DOHH2 (cell line): ENCODE measurements around the gene C1QTNF2.

Experiments
- CTCF ChIP-seq: fragments of 200-600 bp; sonication (generic); IDR thresholded peaks from one replicate; pipeline ENCODE4 v1.5.1; 2014; ENCODE audit warnings: antibody characterized with exemption, mild to moderate bottlenecking, low read depth, low read length; ENCODE audit not compliant: poor library complexity, severe bottlenecking
- EZH2phosphoT487 ChIP-seq: fragments of 200-600 bp; sonication (generic); IDR thresholded peaks from 2 replicates; pipeline ENCODE4 v1.6.1; 2017; ENCODE audit warnings: borderline replicate concordance, mild to moderate bottlenecking, antibody characterized with exemption, low read length, moderate library complexity, mixed read lengths

- TF ChIP-seq CTCF = no peak
- TF ChIP-seq EZH2phosphoT487 = no peak
Observed at GRCh38 chr5:160312960-160313727, 57.3 kb downstream of the C1QTNF2 start.
